Endodermal cell (in vitro differentiated cells): ENCODE measurements around the gene CAV1. TPM values are rescaled to one million over a fixed set of nuclear protein-coding genes. Genes with fewer than 3 reads are reported as not detected.
A peak's percentile ranks its signal among the peaks of the same experiment; 100 is the strongest.

Source experiments
- DNase-seq: peaks from one replicate; pipeline ENCODE4 v3.0.0-alpha.2; 2017
- H3K27ac ChIP-seq: 2 replicates; pipeline ENCODE4 v1.5.1; 2013; ENCODE audit warnings: mild to moderate bottlenecking, low read depth, low read length, moderate library complexity
- H3K27me3 ChIP-seq: 2 replicates; pipeline ENCODE4 v1.6.1; 2013; ENCODE audit warnings: mild to moderate bottlenecking, low read length, moderate library complexity; ENCODE audit not compliant: insufficient read depth, control insufficient read depth, poor library complexity, severe bottlenecking
- H3K36me3 ChIP-seq: 2 replicates; pipeline ENCODE4 v1.7.0; 2013; ENCODE audit warnings: mild to moderate bottlenecking, low read length, moderate library complexity; ENCODE audit not compliant: control insufficient read depth, insufficient read depth
- H3K4me1 ChIP-seq: one replicate; pipeline ENCODE4 v1.7.0; 2013; ENCODE audit warnings: low read length; ENCODE audit not compliant: control insufficient read depth, insufficient read depth
- H3K4me3 ChIP-seq: 2 replicates; pipeline ENCODE4 v1.5.1; 2013; ENCODE audit warnings: mild to moderate bottlenecking, low read length, moderate library complexity
- H3K9ac ChIP-seq: 2 replicates; pipeline ENCODE4 v1.6.1; 2013; ENCODE audit warnings: mild to moderate bottlenecking, low read length, moderate library complexity; ENCODE audit not compliant: poor library complexity, severe bottlenecking; ENCODE audit errors: extremely low read depth
- H3K9me3 ChIP-seq: 2 replicates; pipeline ENCODE4 v1.6.1; 2013; ENCODE audit warnings: mild to moderate bottlenecking, low read length, moderate library complexity; ENCODE audit not compliant: control insufficient read depth
- H3K27ac Mint-ChIP-seq: 2 replicates; pipeline ENCODE4 v1.8.0; 2020; ENCODE audit warnings: mixed read lengths
- H3K27me3 Mint-ChIP-seq: 2 replicates; pipeline ENCODE4 v1.8.0; 2021; ENCODE audit warnings: mild to moderate bottlenecking, mixed read lengths; ENCODE audit not compliant: insufficient read depth
- H3K36me3 Mint-ChIP-seq: 2 replicates; pipeline ENCODE4 v1.8.0; 2020; ENCODE audit warnings: low read depth, mixed read lengths
- H3K4me1 Mint-ChIP-seq: 2 replicates; pipeline ENCODE4 v1.8.0; 2020; ENCODE audit warnings: mixed read lengths
- H3K4me3 Mint-ChIP-seq: 2 replicates; pipeline ENCODE4 v1.8.0; 2020; ENCODE audit warnings: mild to moderate bottlenecking, moderate library complexity, mixed read lengths
- H3K9me3 Mint-ChIP-seq: 2 replicates; pipeline ENCODE4 v1.8.0; 2020; ENCODE audit warnings: mild to moderate bottlenecking, mixed read lengths
- CTCF ChIP-seq: fragments of 200-600 bp; sonication (generic); conservative IDR thresholded peaks from 2 replicates; pipeline ENCODE4 v1.5.0; 2021; ENCODE audit warnings: antibody characterized with exemption, mild to moderate bottlenecking
- WGBS, 2 experiments: methylation state at CpG; one replicate each; pipeline versions ENCODE4 v1.1.5 to v1.1.7; 2013; ENCODE audit warnings: missing lambda C conversion rate in 2 of 2, mixed read lengths in 1 of 2; ENCODE audit not compliant: insufficient coverage in 1 of 2, insufficient read length in 1 of 2; 5-methylcytosine and 5-hydroxymethylcytosine counted together
- total RNA-seq, 2 donors: library from RNA; stranded (reverse); fragmentation: NEBNext Ultra II Directional in 1 of 2; extraction: Animal tissue kit (Norgen Biotek cat#: 25700) in 1 of 2; gene quantifications; 2 replicates in 1 of 2; 3 replicates in 1 of 2; pipeline ENCODE4 v1.2.1, GENCODE V29; 2021

The CAV1 gene
- total RNA-seq, 2 donors from 2014 or later: 4.9 to 8.8 TPM

GRCh38 chr7:116496653-116497052 lies 28.2 kb upstream of the CAV1 start:
- peaks cover 21% of the 10 kb centered on the region for H3K27me3 ChIP-seq
- Mint-ChIP-seq H3K36me3 (no peaks in the 10 kb centered on the region), H3K27ac (no peak overlapping the region), H3K9me3 (peaks cover 2% of the 10 kb centered on the region), H3K4me3 (no peak overlapping the region), H3K27me3 (peaks cover 26% of the 10 kb centered on the region), H3K4me1 (peaks cover 16% of the 10 kb centered on the region)
- H3K36me3 ChIP-seq: no peaks in the 10 kb centered on the region
- 86 to 97% methylated on average over 1 to 6 of the region's 6 CpGs for WGBS, 2 experiments
- no peak overlapping the region for H3K9ac ChIP-seq
- no peak for TF ChIP-seq CTCF
- H3K27ac ChIP-seq: no peak overlapping the region
- no peak for DNase-seq
- H3K9me3 ChIP-seq: no peaks in the 10 kb centered on the region
- no peak overlapping the region for H3K4me3 ChIP-seq
- peaks cover 8% of the 10 kb centered on the region for H3K4me1 ChIP-seq

GRCh38 chr7:116497708-116498107 lies 27.1 kb upstream of the CAV1 start:
- Mint-ChIP-seq H3K36me3 (no peaks in the 10 kb centered on the region), H3K4me1 (peaks cover 15% of the 10 kb centered on the region), H3K4me3 (no peak overlapping the region), H3K27me3 (peaks cover 26% of the 10 kb centered on the region), H3K27ac (no peak overlapping the region), H3K9me3 (peaks cover 2% of the 10 kb centered on the region)
- Histone ChIP-seq H3K9me3 (no peaks in the 10 kb centered on the region), H3K4me3 (no peak overlapping the region), H3K9ac (no peak overlapping the region), H3K4me1 (peaks cover 11% of the 10 kb centered on the region), H3K27ac (no peak overlapping the region), H3K36me3 (no peaks in the 10 kb centered on the region), H3K27me3 (peaks cover 21% of the 10 kb centered on the region)
- 92 to 100% methylated on average over 1 of the region's 1 CpG for WGBS, 2 experiments
- DNase-seq: no peak
- TF ChIP-seq CTCF: no peak

GRCh38 chr7:116499168-116500077 lies 25.4 kb upstream of the CAV1 start, which contains the start of gene CAV2:
CAV2 (plus strand) TSS chr7:116499738; CDS start chr7:116499782, 44 bp downstream.
- Mint-ChIP-seq H3K27ac (peak within 1 kb of the TSS; percentile 40), H3K4me3 (peak within 1 kb of the TSS; percentile 66), H3K27me3 (peaks cover 26% of the 10 kb centered on the region), H3K9me3 (peaks cover 2% of the 10 kb centered on the region), H3K4me1 (peaks cover 15% of the 10 kb centered on the region), H3K36me3 (no peaks in the 10 kb centered on the region)
- WGBS, 2 experiments: 7 to 10% methylated on average over 28 to 86 of the region's 86 CpGs
- Histone ChIP-seq H3K4me1 (peaks cover 11% of the 10 kb centered on the region), H3K27me3 (peaks cover 21% of the 10 kb centered on the region), H3K27ac (no peak within 1 kb of the TSS), H3K9ac (peak within 1 kb of the TSS; percentile 14), H3K36me3 (no peaks in the 10 kb centered on the region), H3K4me3 (peak within 1 kb of the TSS; percentile 83), H3K9me3 (no peaks in the 10 kb centered on the region)
- DNase-seq: peak; percentile 90
- TF ChIP-seq CTCF: no peak
